Ectodermal cell (in vitro differentiated cells): ENCODE results near the gene TMED4.
A peak's percentile ranks its signal among the peaks of the same experiment; 100 is the strongest.
"Not testable (repeated sequence)": the region's sequence is repeated elsewhere in the genome, so short reads cannot be mapped to it uniquely, and the experiment has no call there.

Experiments
- H3K27ac ChIP-seq: 2 replicates; pipeline ENCODE4 v1.7.0; 2013; ENCODE audit warnings: mild to moderate bottlenecking, low read depth, low read length; ENCODE audit not compliant: insufficient read depth, poor library complexity, severe bottlenecking
- H3K27me3 ChIP-seq: 2 replicates; pipeline ENCODE4 v1.7.0; 2013; ENCODE audit warnings: mild to moderate bottlenecking, low read length; ENCODE audit not compliant: insufficient read depth, control insufficient read depth, poor library complexity, severe bottlenecking
- H3K36me3 ChIP-seq: one replicate; pipeline ENCODE4 v1.7.0; 2013; ENCODE audit warnings: low read length; ENCODE audit not compliant: control insufficient read depth, insufficient read depth
- H3K4me1 ChIP-seq: one replicate; pipeline ENCODE4 v1.7.0; 2013; ENCODE audit warnings: low read length; ENCODE audit not compliant: control insufficient read depth, insufficient read depth
- H3K4me3 ChIP-seq: 2 replicates; pipeline ENCODE4 v1.7.0; 2013; ENCODE audit warnings: low read depth, low read length, control low read depth; ENCODE audit not compliant: insufficient read depth
- H3K9me3 ChIP-seq: 2 replicates; pipeline ENCODE4 v1.7.0; 2013; ENCODE audit warnings: mild to moderate bottlenecking, low read length, moderate library complexity; ENCODE audit not compliant: control insufficient read depth
- WGBS, 2 experiments: methylation state at CpG; one replicate each; pipeline ENCODE4 v1.1.7; 2013; ENCODE audit warnings: missing lambda C conversion rate in 2 of 2; 5-methylcytosine and 5-hydroxymethylcytosine counted together

TMED4 gene

GRCh38 chr7:44607141-44608068, 25.4 kb upstream of the TMED4 start:
- Histone ChIP-seq H3K27ac (peak overlapping the region; percentile 89), H3K4me3 (peak overlapping the region; percentile 69), H3K4me1 (no peaks in the 10 kb centered on the region), H3K9me3 (no peaks in the 10 kb centered on the region), H3K36me3 (no peaks in the 10 kb centered on the region), H3K27me3 (no peaks in the 10 kb centered on the region)
- WGBS, 2 experiments = 53% methylated on average over 33 to 35 of the region's 35 CpGs

GRCh38 chr7:44606341-44607140, 24.5 kb upstream of the TMED4 start, which contains the start of gene OGDH:
OGDH (plus strand) TSS chr7:44606627; CDS start chr7:44624344, 17,717 bp downstream.
- Histone ChIP-seq H3K4me1 (no peaks in the 10 kb centered on the region), H3K9me3 (no peaks in the 10 kb centered on the region), H3K36me3 (no peaks in the 10 kb centered on the region), H3K27me3 (no peaks in the 10 kb centered on the region), H3K27ac (peak within 1 kb of the TSS; percentile 89), H3K4me3 (peak within 1 kb of the TSS; percentile 69)
- 0% methylated on average over 93 of the region's 93 CpGs for WGBS, 2 experiments

GRCh38 chr7:44604941-44605340, 22.9 kb upstream of the TMED4 start:
- H3K4me1 ChIP-seq = no peaks in the 10 kb centered on the region
- no peak overlapping the region for H3K27ac ChIP-seq
- H3K4me3 ChIP-seq = no peak overlapping the region
- no peaks in the 10 kb centered on the region for H3K27me3 ChIP-seq
- 92 to 98% methylated on average over 2 of the region's 2 CpGs for WGBS, 2 experiments
- H3K9me3 ChIP-seq = no peaks in the 10 kb centered on the region
- H3K36me3 ChIP-seq = no peaks in the 10 kb centered on the region

GRCh38 chr7:44603193-44603592, 21.2 kb upstream of the TMED4 start:
- 79 to 90% methylated on average over 6 of the region's 6 CpGs for whole genome bisulfite sequencing, 2 experiments

GRCh38 chr7:44602576-44602910, 20.5 kb upstream of the TMED4 start:
- no peaks in the 10 kb centered on the region for H3K27me3 ChIP-seq
- no peak overlapping the region for H3K4me3 ChIP-seq
- H3K4me1 ChIP-seq = no peaks in the 10 kb centered on the region
- H3K27ac ChIP-seq = no peak overlapping the region
- no peaks in the 10 kb centered on the region for H3K9me3 ChIP-seq
- no peaks in the 10 kb centered on the region for H3K36me3 ChIP-seq
- WGBS, 2 experiments = 74 to 81% methylated on average over 1 of the region's 1 CpG

More at GRCh38 chr7:44603193-44603592, 21.2 kb upstream of the TMED4 start:
- Histone ChIP-seq H3K27me3 (no peaks in the 10 kb centered on the region), H3K27ac (no peak overlapping the region), H3K4me3 (no peak overlapping the region), H3K4me1 (no peaks in the 10 kb centered on the region), H3K9me3 (no peaks in the 10 kb centered on the region), H3K36me3 (no peaks in the 10 kb centered on the region)

GRCh38 chr7:44599222-44599621, 17.2 kb upstream of the TMED4 start:
- no peak overlapping the region for H3K27ac ChIP-seq
- H3K9me3 ChIP-seq = no peaks in the 10 kb centered on the region
- no peaks in the 10 kb centered on the region for H3K27me3 ChIP-seq
- no peak overlapping the region for H3K4me3 ChIP-seq
- WGBS, 2 experiments = 71 to 73% methylated on average over 3 of the region's 3 CpGs
- no peaks in the 10 kb centered on the region for H3K36me3 ChIP-seq
- no peaks in the 10 kb centered on the region for H3K4me1 ChIP-seq

GRCh38 chr7:44597181-44597580, 15.2 kb upstream of the TMED4 start:
- not testable (repeated sequence) for H3K9me3 ChIP-seq, H3K4me3 ChIP-seq, H3K4me1 ChIP-seq, H3K27me3 ChIP-seq, H3K36me3 ChIP-seq, H3K27ac ChIP-seq
- WGBS, 2 experiments = 89 to 92% methylated on average over 8 of the region's 8 CpGs

GRCh38 chr7:44595934-44596635, 14.1 kb upstream of the TMED4 start:
- H3K27me3 ChIP-seq = no peaks in the 10 kb centered on the region
- no peaks in the 10 kb centered on the region for H3K36me3 ChIP-seq
- WGBS, 2 experiments = 77 to 80% methylated on average over 5 of the region's 5 CpGs
- no peaks in the 10 kb centered on the region for H3K4me1 ChIP-seq
- no peaks in the 10 kb centered on the region for H3K9me3 ChIP-seq
- no peak overlapping the region for H3K27ac ChIP-seq
- H3K4me3 ChIP-seq = no peak overlapping the region

GRCh38 chr7:44590910-44591309, 8.9 kb upstream of the TMED4 start:
- no peaks in the 10 kb centered on the region for H3K9me3 ChIP-seq
- WGBS, 2 experiments = 95 to 96% methylated on average over 1 of the region's 1 CpG
- no peaks in the 10 kb centered on the region for H3K36me3 ChIP-seq
- H3K27ac ChIP-seq = no peak overlapping the region
- H3K27me3 ChIP-seq = no peaks in the 10 kb centered on the region
- no peaks in the 10 kb centered on the region for H3K4me1 ChIP-seq
- no peak overlapping the region for H3K4me3 ChIP-seq
